Hypothalamus (tissue), 51 donors: ENCODE results near the gene CCDC172.

Experiments
- DNase-seq, 51 donors: peaks; one replicate each; lab custom pipeline; 2025; lab: John Stamatoyannopoulos, UW

Gene CCDC172

DNA sequence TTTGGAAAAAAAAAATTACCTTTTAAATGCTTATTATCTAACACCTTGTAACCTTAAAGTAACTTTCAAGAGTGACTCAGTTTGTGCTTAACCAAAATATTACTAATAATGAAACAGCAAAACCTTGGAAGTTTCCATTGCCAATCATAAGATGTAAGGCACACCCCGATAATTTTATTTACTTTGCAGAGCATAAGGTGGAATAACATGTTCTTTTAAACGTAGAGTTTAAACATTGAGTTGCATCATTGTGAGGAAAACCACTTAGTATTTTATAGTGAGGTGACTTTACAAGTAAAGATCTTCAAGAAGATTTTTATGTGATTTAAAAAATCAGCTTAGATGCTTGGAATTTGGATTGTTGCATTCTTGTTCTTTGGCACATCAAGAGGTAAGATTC is 103.4 kb downstream of the CCDC172 start, which contains the start of gene PNLIPRP3:
PNLIPRP3 (plus strand) TSS at position 177 of the 400 bp plus-strand sequence; CDS start at position 343, 166 bp downstream.
- DNase-seq, result no peak

DNA sequence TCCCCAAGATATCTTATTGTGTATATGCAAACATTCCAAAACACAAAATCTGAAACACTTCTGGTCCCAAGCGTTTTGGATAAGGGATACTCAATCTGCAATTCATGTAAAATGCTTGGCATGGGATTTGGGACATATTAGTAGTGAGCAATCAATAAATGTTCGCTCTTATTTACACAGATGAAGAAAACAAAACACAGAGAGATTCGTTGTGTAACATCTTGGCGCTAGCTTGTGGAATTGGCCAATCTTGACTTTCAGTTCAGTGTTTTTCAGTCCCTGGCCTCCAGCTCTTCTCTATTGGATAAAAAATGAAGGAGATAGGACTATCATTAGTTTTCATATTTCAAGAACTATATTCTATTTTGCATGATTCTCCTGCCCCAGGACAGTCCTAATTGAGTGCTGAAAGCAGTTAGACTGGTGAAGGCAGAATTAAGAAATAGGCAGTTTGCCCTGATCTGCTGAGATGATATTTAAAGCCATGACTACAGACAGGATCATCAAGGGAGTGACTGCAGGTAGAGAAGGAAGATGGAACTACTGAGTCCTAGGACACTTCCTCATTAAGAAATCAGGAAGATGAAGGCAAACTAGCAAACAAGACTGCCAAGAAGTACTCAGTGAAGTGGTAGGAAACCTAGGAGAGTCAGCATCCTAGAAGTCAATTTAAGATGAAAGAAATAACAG is 105.2 kb downstream of the CCDC172 start:
- DNase-seq, result no peak
